Esophagus squamous epithelium (tissue), 4 donors: ENCODE results near the gene YAF2.

ENCODE experiments used
- POLR2A ChIP-seq, 4 donors: fragments of 450-650 bp; IDR thresholded peaks; one replicate each; pipeline ENCODE4 v1.6.1; 2017; ENCODE audit warnings: antibody characterized with exemption in 4 of 4, mild to moderate bottlenecking in 4 of 4, moderate library complexity in 3 of 4
- TF ChIP-seq, protein P1 (sequence below), 6 experiments: fragments of 450-650 bp in 4 of 6; fragments of 200-600 bp in 2 of 6; sonication (generic) in 2 of 6; IDR thresholded peaks; one replicate each; pipeline ENCODE4 v1.5.1; 2016 to 2019; ENCODE audit warnings: antibody characterized with exemption in 6 of 6, mild to moderate bottlenecking in 4 of 6, moderate library complexity in 4 of 6

DNA sequence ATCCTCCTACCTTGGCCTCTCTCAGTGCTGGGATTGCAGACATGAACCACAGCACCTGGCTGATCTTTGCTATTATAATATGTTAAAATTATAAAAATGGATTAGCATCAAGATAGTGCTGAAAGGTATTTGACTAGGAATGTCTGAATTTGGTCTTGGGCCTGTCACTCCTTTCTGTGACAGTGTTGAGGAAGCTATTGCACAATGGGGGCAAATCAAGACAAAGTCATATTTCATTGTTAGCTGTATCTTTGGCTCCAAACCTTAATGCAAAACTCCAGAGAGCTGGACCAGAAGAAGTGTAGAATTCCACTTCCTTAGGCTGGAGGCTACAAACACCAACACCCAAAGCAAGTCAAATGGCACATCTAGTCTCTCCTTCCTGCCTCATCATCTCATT, 45.7 kb upstream of the YAF2 start:
- TF ChIP-seq, protein P1, sequence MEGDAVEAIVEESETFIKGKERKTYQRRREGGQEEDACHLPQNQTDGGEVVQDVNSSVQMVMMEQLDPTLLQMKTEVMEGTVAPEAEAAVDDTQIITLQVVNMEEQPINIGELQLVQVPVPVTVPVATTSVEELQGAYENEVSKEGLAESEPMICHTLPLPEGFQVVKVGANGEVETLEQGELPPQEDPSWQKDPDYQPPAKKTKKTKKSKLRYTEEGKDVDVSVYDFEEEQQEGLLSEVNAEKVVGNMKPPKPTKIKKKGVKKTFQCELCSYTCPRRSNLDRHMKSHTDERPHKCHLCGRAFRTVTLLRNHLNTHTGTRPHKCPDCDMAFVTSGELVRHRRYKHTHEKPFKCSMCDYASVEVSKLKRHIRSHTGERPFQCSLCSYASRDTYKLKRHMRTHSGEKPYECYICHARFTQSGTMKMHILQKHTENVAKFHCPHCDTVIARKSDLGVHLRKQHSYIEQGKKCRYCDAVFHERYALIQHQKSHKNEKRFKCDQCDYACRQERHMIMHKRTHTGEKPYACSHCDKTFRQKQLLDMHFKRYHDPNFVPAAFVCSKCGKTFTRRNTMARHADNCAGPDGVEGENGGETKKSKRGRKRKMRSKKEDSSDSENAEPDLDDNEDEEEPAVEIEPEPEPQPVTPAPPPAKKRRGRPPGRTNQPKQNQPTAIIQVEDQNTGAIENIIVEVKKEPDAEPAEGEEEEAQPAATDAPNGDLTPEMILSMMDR (IDR thresholded peaks at IDR 0.05) = no peak
- no peak for TF ChIP-seq POLR2A (IDR thresholded peaks at IDR 0.05)
